Inferior parietal cortex (tissue), 1 donor: ENCODE data around the gene VPS8.
"Not testable (repeated sequence)": the region's sequence is repeated elsewhere in the genome, so short reads cannot be mapped to it uniquely, and the experiment has no call there.

Experiments
- DNase-seq: peaks from one replicate; pipeline ENCODE4 v3.0.0-alpha.2; 2016; ENCODE audit errors: extremely low spot score

VPS8 gene

GRCh38 chr3:184914628-184915027 lies 102.7 kb downstream of the VPS8 start:
- DNase-seq: no peak

GRCh38 chr3:184918750-184919149 lies 106.8 kb downstream of the VPS8 start:
- no peak for DNase-seq

DNA sequence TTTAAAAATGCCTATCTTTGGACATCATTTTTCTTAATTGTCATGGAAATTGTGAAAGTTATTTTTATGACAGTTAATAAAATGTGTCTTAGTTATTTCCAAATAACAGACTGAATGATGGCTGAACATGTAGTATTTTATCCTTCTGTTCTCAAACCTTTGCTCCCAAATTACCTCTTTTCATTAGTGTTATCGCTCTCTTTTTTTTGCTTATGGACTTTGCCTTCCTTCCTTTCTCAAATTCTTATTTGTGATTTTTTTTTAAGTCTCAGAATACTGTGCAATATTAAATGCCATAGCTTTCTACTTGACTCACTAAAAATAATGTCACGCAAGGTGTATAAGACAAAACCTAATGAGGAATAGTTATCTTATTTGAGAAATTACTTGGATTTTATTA lies 107.7 kb downstream of the VPS8 start:
- DNase-seq: no peak

GRCh38 chr3:184924547-184924946 lies 112.6 kb downstream of the VPS8 start:
- DNase-seq: no peak

- DNase-seq: no peak
These were observed 115.9 kb downstream of the VPS8 start for GRCh38 chr3:184927796-184928315.

- no peak for DNase-seq
These were observed 120.8 kb downstream of the VPS8 start for GRCh38 chr3:184932777-184933176.

- no peak for DNase-seq
These were observed 125.6 kb downstream of the VPS8 start for GRCh38 chr3:184937611-184938010.

DNA sequence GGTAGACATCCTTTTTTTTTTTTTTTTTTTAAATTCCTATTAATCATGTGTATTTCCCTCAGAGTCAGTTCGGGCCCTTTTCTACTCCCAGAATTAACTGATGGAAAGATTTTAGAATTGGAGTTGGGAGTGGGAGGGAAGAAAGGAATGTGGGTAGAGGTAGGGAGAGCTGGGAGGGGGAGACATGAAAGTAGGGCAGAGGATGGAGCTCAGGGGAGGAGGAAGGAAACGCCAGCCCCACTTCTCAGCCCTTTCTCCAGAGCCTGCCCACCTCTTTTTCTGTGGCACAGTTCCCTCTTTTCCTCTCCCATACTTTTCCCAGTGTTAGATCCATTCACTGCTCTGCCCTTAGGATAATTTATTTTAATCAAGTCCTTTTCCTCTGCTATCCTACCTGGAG lies 129.4 kb downstream of the VPS8 start:
- no peak for DNase-seq

GRCh38 chr3:184942735-184943134 lies 130.8 kb downstream of the VPS8 start:
- DNase-seq: no peak

DNA sequence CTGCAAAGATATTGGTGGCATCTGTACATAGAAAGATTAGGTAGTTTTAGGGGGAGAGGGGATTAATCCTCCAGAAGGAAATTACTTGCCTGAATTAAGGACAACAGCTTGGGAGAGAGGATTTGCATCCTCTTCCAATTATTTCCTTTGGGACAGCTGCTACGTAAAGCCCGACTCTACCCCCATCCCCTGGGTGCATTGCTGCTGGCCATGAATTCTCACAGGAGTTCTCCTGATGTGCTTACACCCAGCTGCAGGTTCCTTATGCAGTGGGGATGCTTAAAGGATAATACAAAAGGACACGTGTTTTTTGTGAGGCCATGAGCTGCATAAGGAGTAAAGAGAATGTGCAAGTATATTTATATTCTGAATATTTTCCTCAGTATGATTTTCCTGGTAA lies 132.3 kb downstream of the VPS8 start:
- DNase-seq: no peak

DNA sequence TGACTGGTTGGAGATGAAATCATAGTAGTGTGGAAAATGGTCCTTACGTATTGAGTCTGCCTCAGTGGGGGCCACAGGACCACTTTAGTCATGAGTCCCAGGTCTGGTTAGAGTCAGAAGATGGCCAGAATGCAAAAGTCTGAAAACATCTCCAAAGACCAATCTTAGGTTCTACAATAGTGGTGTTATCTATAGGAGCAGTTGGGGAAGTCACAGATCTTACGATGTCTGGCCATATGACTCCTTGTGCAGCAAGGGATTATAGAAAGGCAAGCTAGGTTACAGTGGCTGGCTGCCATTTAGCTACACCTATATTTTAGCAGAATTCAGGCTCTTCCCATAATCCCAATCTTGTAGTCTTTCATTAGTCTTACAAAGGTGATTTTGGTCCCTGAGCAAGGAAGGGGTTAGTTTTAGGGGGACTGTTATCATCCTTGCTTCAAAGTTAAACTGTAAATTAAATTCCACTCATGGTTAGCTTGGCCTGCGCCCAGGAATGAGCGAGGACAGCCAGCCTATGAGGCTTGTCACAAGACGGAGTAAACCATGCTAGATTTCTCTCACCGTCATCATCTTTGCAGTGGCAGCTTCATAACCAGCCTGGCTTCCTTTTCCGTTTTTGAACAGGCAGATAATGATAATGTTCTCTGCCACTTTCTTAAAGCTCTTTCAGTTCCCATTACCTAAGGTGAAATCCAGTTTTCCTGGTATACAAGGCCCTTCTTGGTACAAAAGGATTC lies 134.1 kb downstream of the VPS8 start:
- DNase-seq: no peak

DNA sequence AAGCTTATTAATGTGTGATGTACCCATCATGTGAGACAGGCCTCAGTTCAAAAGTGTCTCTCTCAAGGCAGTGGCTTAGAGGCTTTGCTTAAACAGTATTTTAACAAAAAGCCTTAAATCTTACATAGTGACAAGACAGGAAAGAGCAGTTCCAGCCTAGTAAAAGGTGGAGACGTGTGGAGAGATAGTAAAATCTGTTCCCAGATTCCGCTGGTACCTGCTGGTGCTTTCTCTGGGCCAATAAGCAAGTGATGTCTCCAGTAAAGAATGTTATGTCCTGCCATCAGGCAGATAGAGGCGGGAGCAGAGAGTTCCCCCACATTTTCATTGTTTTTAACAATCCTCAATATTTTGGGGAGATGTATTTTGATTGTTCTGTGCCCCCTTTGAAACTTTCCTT lies 135.0 kb downstream of the VPS8 start:
- DNase-seq: no peak

- DNase-seq: no peak
These were observed 137.4 kb downstream of the VPS8 start for GRCh38 chr3:184949251-184949965.

DNA sequence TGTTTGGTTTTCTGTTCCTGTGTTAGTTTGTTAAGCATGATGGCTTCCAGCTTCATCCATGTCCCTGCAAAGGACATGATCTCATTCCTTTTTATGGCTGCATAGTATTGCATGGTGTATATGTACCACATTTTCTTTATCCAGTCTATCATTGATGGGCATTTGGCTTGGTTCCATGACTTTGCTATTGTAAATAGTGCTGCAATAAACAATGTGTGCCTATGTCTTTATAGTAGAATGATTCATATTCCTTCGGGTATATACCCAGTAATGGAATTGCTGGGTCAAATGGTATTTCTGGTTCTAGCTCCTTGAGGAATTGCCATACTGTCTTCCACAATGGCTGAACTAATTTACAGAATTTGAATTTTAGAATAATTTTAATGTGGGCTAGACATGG lies 138.8 kb downstream of the VPS8 start:
- not testable (repeated sequence) for DNase-seq

GRCh38 chr3:184952671-184953070 lies 140.7 kb downstream of the VPS8 start:
- no peak for DNase-seq

GRCh38 chr3:184953401-184953800 lies 141.4 kb downstream of the VPS8 start:
- DNase-seq: no peak

DNA sequence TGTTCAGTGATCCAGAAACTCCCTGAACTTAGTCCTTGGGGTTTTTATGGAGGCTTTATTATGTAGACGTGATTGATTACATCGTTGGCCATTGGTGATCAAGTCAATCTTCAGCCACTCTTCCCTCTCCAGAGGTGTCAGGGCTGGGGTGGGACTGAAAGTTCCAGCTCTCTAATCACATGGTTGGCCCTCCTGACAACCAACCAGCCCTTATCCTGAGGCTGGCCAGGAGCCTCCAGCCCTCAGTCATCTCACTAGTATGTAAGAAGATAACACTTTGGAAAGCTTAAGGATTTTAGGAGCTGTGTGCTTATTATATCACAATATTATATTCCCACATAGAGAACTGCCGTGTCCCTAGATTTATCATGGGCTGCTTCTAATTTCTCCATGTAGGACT lies 142.3 kb downstream of the VPS8 start:
- DNase-seq: no peak

DNA sequence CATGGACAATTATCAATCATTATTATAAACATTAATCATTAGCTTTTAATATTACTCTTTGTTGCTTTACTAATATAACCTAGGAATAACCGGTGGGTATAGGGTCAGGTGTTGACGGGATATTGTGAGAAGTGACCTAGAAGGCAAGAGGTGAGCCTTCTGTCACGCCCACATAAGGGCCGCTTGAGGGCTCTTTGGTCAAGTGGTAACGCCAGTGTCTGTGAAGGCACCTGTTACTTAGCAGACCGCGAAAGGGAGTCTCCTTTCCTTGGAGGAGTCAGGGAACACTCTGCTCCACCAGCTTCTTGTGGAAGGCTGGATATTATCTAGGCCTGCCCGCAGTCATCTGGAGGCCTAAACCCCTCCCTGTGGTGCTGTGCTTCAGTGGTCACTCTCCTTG lies 142.9 kb downstream of the VPS8 start:
- not testable (repeated sequence) for DNase-seq

DNA sequence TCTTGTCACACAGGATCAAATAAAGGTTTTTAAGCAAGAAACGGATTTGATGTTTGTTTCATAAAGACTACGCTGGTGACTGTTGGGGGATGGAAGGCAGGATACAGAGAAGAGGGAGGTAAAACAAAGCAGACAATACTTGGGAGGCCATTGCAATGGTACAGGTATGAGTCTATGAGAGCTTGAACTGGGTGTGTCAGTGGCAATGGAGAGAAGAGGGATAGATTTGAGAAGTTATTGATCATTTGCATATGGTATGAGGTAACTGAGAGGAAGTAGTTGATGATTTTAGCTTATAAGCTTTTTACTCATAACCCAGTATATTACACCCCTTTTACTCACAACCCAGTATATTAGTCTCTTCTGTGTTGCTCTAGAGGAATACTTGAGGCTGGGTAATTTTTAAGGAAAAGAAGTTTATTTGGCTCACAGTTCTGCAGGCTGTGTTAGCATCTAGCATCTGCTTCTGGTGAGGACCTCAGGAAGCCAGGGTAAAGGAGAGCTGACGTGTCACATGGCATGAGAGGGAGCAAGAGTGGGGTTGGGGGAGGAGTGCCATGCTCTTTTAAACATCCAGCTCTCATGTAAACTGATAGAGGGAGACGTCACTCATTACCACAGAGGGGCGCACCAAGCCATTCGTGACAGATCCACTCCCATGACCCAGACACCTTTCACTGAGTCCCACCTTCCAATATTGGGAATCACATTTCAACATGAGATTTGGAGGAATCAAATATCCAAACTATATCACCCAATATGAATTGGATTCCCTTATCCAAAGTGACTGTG lies 153.9 kb downstream of the VPS8 start:
- no peak for DNase-seq

GRCh38 chr3:184968115-184968514 lies 156.1 kb downstream of the VPS8 start:
- no peak for DNase-seq

DNA sequence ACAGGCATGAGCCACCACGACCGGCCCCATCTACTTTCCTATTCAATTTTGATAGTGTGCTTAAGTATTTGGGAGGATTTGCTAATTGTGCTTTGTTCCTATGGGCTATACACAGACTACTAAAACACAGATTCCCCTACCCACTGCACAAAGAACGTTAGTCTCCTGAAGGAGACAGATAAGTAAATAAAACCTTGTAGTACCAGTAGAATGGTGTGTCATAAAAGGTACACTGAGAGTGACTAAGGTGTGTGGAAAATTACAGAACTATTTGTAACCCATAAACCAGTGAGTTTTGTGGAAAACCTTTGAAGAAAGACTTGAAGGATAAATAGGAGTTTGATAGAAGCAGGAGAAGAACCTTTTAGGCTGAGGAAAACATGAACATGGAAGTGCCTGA lies 158.2 kb downstream of the VPS8 start:
- no peak for DNase-seq

GRCh38 chr3:184977796-184978195 lies 165.8 kb downstream of the VPS8 start:
- DNase-seq: no peak
